GM21529 (cell line): Measurements from ENCODE around the gene CCNY.
A peak's percentile ranks its signal among the peaks of the same experiment; 100 is the strongest.

Experiments used
- ATAC-seq: cut with Tn5 transposase; IDR thresholded peaks from one replicate; pipeline ENCODE4 v1.9.1; 2021; ENCODE audit not compliant: unreplicated experiment

Gene CCNY

GRCh38 chr10:35467186-35467585 is 130.9 kb downstream of the CCNY start:
- ATAC-seq, result no peak

DNA sequence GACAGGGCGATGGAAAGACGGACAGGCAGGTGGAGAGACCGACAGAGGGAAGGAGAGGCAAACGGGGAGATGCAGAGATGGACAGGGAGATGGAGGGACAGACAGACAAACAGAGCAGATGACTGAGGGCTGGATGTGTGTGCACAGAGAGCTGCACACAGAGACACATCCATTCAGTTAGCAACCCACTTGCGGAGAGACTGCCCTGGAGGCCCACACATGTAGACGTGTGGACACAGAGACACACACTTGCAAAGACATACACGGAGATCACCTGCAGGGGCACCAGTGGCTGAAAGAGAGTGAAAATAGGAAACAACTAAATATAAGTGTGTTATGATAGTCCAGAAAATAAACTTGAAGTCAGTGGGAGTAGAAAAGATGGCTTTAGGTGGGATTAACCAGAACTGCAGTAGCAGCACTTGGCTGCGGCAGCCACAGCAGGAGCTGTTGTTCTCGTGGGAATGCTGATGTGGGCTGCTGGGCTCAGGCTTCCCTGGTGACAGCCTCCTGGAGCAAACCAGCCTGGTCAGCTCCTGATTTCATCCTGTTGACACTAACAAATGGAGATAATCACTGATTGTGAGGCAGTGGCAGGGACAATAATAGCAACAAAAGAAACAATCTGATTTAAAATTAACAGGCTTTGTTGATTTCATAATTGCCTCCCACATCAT is 134.1 kb downstream of the CCNY start:
- no peak for ATAC-seq

DNA sequence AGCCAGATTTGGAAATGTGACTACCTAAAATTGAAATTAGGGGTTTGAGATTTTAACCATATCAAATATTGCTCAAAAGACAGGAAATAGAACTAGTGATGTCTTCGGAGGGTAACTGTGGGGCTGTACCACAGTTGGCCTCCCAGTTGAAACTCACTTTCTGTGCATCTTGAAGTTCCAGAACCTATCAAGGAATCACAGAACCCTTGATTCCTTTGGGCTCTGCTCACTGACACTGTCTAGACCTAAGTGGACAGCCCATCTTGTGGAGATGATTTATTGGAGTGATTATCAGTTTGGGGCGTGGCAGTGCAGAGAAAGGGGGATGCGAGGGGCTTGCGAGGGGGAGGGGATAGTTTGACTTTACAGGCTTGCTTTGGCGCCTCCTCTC is 134.6 kb downstream of the CCNY start:
- no peak for ATAC-seq

- no peak for ATAC-seq
Measured at GRCh38 chr10:35471435-35471834, 135.1 kb downstream of the CCNY start.

- no peak for ATAC-seq
Measured at GRCh38 chr10:35480142-35480541, 143.8 kb downstream of the CCNY start.

DNA sequence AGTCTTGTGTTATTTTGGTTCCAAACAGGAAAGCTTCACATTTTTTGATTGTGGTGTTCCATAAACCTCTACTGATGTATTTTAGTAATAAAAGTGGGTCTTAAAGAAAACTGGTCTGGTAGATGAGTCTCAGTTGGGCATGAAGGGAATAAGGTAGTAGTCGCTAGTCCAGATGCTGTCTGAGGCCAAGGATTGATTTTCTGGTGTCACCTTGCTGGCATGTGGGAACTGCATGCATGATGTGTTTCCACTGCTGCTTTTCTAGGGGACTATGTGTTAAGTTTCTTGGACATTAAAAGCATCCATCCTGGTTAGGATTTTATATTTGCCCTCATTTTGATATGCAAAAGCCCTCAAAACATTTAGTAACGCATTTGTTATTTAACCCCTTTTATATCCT is 145.1 kb downstream of the CCNY start:
- no peak for ATAC-seq

DNA sequence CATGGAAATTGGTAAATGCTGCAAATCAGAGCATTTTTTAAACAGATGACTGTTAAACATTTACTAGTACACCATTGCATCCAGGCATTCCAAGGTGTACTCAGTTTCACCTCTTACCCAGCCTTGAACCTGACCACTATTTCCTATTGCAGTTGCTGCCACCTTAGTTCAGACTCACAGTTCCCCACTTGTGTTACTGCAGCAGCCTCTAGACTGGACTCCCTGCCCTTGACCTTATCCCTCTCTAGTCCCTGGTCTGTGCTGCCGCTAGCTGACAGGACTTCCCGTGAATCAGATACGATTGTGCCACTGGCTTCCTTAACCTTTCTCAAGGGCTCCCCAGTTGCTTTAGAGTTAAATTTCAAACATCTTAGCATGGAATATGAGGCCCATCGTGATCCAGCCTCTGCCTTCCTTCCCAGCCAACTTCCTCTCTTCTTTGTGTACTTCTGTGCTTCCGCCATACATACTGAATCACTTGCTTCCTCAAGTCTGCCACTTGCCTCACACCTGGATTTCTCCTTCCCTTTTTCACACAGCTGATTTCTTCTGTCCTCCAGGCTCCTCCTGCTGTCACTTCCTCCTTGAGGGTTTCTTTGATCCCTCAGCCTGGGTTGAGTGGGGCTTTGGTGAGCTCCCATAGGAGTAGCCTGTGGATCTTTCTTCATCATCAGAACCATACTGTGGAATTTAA is 150.1 kb downstream of the CCNY start:
- no peak for ATAC-seq

DNA sequence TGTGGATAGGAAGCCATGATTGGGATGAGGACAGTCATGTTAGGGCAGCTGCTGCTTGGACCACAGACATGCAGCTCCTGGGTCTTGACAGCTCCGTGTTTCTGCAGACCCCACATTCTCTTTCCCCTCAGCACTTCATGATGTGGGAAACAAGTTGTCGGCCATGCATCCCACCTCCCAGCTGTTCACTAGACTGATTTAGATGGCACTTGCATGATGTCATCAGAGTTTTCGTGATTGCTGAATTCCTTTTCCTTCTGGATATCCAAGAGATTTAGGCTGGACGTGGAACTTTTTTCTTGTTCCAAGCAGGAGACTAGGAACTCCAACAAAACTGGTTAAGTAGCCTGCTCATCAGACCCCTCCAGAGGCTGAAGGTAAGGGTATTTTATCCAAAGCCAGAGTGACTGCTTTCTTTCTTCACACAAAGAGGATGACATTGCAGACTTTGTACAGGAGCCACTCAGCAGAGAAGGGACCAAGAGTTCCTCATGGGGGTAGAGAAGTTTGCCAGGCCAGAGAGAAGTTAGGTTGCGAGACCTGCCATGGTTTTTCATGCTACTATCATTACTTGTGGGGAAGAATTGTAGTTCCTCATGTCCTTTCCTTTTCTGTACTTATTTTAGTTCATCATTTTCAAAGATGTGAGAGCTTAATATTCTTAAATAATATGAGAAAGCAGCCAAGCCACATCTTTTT is 151.2 kb downstream of the CCNY start:
- ATAC-seq, result no peak

GRCh38 chr10:35488228-35488627 is 151.9 kb downstream of the CCNY start:
- no peak for ATAC-seq

GRCh38 chr10:35492386-35493195 is 156.3 kb downstream of the CCNY start:
- no peak for ATAC-seq

- ATAC-seq, result no peak
Measured at GRCh38 chr10:35493196-35494118, 157.1 kb downstream of the CCNY start.

DNA sequence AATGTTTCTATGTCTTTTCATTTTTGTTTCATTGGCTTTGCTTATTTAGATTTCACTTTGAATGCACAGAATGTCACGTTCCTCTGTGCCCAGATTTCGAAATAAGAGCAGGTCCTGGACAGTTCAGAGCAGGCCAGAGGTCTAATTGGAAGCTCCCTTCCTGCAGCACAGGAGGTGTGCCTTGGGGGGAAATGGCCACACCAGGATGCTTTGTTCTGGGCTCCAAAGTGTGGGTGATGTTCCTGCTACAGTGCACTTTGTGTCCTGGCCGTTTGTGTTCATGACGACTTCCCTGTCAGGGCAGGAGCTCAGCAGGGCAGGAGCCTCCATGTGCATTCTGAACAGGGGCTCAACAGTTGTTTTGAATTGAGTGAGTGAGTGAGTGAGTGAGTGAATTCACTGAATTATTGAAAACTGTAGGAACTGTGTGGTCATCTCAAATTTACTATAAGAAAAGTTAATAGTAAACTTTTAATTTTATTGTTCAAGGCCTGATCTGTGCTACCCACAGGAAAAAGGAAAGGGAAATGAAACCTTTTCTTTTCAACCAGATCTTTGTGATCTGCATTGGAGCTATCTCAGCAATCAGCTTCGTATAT is 159.3 kb downstream of the CCNY start:
- peak; percentile 41 for ATAC-seq

GRCh38 chr10:35497909-35498308 is 161.6 kb downstream of the CCNY start:
- ATAC-seq, result no peak

- peak; percentile 80 for ATAC-seq
Measured at GRCh38 chr10:35498693-35499092, 162.4 kb downstream of the CCNY start.

GRCh38 chr10:35501923-35502322 is 165.6 kb downstream of the CCNY start:
- ATAC-seq, result no peak

- no peak for ATAC-seq
Measured at GRCh38 chr10:35502692-35503091, 166.4 kb downstream of the CCNY start.

DNA sequence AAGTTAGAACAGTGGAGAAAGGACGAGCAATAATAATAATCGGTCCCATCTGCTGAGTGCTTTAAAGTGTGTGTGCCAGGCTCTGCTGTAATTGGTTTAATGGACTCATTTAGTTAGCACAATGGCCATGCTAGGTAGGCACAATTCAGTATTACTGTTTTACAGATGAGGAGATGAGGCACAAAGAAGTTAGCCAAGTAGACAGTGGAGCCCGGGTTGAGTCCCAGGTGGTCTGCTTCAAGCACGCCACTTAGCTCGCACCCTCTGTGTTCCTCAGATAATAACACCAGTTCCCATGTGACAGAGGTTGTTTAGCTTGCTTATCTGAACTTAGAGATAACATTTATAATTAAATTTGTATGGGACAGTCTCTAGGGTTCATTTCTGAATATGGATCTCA is 167.3 kb downstream of the CCNY start:
- ATAC-seq, result no peak

DNA sequence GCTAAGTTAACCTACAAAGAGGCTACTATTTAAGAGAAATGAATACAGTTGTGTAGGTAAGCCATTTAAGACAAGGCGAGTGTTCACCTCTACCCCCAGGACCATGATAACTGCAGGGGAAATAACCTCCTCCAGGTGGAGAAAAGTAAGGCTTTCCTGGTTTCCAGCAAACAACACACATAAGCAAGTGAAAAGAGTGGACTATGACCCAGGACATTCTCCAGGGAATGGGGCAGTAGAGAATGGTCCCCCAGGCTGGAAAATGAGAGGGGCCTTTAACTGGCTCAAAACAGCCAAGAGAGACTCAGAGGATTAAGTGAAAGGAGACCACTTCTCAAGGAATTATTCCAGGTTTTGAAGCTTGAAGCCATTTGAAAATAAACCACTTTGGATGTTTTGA is 167.8 kb downstream of the CCNY start:
- no peak for ATAC-seq

DNA sequence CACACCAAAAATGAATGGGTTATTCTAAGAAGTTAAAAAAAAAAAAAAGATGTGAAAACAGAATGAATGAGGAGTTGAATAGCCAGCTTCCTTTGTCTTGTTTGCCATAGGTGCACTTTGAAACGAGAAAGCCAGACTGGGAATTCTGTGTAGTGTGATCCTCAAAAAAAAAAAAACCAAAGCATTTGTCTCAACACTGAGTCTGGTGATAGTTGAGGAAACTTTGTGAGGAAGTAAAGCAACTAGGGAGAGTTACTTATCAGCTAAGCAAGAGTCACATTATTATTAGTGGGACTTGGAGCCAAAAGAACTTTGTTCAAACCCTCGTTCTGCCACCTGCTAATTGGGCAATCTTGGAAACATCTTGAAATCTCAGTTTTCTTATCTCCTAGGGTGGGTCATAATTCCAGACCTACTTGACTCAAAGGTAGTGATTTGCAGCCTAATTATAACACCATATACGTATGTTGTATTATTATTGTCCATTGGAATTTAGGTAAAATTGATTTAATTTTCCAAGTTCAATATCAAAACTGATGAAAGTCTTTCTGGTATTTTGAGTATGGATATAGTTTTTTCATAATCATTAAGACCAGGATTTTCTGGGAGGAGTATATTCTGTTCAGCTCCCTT is 169.0 kb downstream of the CCNY start:
- ATAC-seq, result no peak
